Muscle of arm (tissue), 12 donors: Measurements from ENCODE around the gene NME4. TPM values are rescaled to one million over a fixed set of nuclear protein-coding genes. Genes with fewer than 3 reads are reported as not detected.
"Not testable (repeated sequence)": the region's sequence is repeated elsewhere in the genome, so short reads cannot be mapped to it uniquely, and the experiment has no call there.

Experiments
- DNase-seq: peaks from one replicate; pipeline ENCODE4 v3.0.0-alpha.2; 2013
- polyA plus RNA-seq, 12 donors: library from polyadenylated mRNA; unstranded; fragments of 120-200 nt; gene quantifications; one replicate each; pipeline ENCODE4 v1.2.1, GENCODE V29; 2013; ENCODE audit not compliant: insufficient read length in 12 of 12

Gene NME4
- polyA plus RNA-seq, 12 donors: 50.6 to 158 (median 70.1) TPM; not detected in 1

- DNase-seq: no peak
These were observed 4.5 kb upstream of the NME4 start for GRCh38 chr16:392450-393030.

- DNase-seq: no peak
These were observed 800 bp upstream of the NME4 start for GRCh38 chr16:396199-396598.

DNA sequence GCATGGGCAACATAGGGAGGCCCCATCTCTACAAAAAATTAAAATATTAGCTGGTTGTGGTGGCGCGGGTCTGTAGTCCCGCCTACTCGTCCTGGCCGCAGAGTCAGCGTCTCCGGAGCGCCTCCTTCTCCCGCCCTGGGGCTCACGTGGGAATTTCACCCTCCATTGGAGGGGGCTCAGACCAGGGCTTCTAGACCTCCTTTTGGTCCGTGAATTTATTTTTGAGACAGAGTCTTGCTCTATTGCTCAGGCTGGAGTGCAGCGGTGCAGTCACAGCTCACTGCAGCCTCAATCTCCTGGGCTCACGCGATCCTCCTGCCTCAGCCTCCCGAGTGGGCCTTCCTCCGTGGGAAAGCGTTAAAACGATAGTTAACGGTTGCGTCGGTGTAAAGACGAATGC is 394 bp upstream of the NME4 start:
- no peak for DNase-seq

DNA sequence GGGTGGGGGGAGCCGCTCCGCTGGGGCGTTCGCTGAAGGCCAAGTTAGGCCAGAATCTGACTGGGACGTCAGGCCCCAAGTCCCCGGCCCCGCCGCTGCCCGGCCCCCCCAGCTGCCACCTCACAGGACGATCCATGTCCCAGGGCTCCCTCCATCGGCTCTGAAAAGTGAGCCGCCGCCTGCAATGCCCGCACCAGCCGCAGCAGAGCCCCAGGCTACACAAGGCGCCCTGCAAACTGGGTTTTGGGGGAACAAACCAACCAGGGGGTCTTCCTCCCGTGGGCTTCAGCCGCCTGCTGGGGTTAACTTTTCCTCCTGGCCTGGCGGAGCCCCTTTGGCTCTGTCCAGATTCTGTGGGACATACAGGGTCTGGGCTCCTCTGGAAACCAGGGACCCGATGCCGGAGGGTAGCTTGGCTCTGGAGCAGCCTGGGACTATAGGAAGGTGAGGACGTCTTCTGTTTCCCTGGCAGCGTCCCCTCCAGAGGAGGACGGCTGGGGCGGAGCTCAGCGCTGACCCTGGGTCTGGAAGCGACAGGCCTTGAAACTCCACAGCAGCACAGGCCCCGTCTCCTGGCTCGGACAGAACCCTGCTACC is 835 bp downstream of the NME4 start:
- no peak for DNase-seq

DNA sequence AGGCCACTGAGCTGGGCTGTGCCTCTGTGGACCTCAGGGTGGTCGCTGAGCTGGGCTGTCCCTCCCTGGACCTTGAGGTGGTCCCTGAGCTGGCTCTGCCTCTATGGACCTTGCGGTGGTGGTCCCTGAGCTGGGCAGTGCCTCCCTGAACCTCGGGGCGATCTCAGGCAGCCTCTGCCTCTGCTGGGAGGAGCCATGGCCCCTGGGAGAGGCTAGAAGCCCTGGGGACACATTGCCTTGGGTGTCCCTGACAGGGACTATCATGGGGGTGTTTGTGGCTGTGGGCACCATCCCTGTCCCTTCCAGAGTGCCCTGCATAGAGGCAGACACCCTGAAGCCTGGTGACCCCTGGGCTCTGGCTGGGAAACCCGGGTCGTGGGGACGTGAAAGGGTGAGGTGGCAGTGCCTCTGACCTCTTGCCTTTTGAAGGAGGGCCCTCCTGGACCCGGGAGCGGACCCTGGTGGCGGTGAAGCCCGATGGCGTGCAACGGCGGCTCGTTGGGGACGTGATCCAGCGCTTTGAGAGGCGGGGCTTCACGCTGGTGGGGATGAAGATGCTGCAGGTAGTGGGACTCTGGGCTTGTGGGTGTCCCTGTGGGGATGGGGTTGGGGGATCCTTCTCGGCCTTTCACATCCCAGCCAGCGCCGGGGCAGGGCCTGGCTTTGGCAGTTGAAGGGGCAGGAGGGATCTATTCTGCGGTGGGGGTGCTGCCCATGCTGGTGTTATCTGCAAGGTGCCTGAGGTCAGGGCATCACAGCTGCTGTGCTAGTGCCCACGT is 1.8 kb downstream of the NME4 start:
- no peak for DNase-seq

DNA sequence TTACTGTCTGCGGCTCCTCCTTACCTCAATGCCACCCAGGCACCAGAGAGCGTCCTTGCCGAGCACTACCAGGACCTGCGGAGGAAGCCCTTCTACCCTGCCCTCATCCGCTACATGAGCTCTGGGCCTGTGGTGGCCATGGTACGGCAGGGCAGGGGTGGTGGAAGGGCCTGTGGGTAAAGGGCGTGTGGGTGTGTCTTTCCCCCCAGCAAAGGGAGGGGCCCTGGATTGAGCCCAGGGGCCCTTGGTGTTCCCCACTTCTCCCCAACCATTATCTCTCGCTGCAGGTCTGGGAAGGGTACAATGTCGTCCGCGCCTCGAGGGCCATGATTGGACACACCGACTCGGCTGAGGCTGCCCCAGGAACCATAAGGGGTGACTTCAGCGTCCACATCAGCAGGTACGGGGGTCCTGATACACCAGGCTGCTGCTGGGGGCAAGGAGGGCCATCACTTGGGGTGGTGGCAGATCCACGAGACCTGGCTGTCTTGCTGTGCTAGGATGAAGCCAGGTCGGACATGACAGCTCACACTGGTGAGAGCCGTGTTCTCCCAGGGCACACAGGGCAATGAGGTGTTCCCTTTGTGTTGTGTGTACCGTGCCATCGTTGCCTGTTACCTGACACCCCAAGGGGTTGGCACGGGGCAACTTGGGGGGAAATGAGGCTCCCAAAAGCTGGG is 2.5 kb downstream of the NME4 start:
- no peak for DNase-seq

DNA sequence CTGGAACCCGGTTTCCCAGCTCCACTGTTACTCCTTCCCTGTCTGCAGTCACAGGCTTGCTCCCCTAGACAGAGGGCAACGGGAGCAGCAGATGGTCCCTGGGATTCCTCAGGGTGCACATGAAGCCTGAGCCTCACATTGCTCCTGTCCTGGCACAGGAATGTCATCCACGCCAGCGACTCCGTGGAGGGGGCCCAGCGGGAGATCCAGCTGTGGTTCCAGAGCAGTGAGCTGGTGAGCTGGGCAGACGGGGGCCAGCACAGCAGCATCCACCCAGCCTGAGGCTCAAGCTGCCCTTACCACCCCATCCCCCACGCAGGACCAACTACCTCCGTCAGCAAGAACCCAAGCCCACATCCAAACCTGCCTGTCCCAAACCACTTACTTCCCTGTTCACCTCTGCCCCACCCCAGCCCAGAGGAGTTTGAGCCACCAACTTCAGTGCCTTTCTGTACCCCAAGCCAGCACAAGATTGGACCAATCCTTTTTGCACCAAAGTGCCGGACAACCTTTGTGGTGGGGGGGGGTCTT is 3.1 kb downstream of the NME4 start:
- no peak for DNase-seq

DNA sequence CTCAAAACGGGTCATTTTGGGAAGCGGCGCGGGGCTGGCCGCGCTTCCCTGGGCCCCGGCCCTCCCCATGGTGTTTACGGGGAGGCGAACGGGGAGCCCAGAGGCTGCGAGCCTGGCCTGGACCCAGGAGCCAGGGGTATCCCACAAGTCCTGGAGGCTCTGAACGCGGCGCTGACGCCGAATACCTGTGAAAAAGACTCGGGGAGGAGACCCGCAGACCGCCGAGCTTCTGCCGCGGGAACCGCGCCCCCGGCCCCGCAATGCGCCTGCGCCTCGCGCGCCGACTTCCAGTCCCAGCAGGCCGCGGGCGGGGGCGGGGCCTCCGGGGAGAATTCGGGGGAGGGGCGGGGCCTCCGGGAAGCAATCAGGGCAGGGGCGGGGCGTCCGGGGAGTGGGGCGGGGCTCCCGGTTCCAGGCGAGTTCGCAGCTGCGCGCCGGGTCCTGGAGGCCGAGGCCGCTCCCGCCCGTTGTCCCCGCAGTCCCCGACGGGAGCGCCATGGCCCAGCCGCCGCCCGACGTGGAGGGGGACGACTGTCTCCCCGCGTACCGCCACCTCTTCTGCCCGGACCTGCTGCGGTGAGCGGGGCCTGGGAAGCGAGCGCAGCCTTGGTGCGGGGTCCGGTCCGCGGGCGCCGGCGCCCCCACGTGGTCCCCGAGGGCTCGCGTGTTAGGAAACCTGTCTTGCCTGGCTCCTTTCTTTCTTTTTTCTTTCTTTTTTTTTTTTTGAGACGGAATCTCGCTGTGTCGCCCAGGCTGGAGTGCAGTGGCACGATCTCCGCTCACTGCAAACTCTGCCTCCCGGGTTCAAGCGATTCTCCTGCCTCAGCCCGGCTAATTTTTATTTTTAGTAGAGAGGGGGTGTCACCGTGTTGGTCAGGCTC is 4.7 kb downstream of the NME4 start, which contains the start of gene DECR2:
Gene DECR2 (plus strand): TSS at position 418 of the 881 bp plus-strand sequence. CDS start 79 bp downstream, at position 497.
- DNase-seq: peak; percentile 91

- no peak for DNase-seq
These were observed 8.0 kb downstream of the NME4 start for GRCh38 chr16:404971-405486.

DNA sequence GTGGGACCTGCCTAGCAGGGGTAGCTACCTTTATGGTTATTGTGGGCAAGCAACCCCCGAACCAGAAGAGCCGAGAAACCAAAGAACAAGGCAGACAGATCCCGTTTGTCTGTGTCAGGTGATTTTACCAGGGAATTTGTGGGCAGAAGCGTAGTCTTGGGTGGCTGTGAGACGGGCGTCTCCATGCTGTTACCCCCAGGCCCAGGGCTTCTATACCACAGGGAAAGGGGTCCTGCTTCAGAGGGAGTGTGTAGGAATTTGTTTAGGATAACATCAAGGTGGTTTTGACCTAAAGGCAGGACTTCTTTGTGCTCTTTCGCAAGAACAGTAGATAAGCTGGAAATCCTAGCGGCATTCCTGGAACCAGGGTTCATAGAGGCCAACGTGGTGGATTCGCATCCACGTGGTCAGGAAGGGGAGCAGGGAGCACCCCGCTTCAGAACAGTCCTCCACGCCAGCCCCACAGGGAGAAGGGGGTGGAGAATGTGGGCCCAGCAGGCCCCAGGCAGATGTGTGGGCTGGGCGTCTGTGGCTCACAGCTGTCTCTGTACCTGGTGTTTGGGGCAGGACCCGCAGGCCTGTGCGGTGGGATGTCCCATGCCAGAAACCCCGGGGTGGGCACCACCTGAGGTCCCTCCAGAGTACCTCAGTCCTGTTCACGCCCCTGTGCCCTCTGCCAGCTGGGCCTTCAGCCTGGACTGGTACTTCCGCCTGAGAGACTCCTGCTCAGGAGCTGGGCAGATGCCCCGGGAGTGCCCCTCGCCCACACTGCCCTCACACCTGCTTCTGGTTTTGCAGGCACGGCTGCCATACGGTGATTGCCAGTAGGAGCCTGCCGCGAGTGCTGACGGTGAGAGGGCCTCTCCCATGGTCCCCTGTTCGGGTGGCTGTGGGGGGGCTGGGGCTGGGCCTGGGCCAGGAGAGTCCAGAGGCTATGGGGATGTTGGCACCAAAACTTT is 8.8 kb downstream of the NME4 start:
- DNase-seq: no peak

DNA sequence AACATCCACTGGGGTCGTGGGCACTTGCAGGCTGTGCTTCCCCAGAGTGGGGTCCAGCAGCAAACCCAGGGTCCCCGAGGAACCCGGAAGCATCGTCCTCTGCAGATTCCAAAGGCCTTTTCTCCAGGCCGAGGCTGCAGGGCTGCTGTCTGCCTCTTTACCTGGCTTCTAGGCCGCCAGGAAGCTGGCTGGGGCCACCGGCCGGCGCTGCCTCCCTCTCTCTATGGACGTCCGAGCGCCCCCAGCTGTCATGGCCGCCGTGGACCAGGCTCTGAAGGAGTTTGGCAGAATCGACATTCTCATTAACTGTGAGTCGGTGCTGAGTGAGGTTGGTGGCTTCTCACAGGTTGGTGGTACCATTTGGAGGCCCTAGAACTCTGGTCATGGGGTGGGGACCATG is 10.3 kb downstream of the NME4 start:
- no peak for DNase-seq

- no peak for DNase-seq
These were observed 13.6 kb downstream of the NME4 start for GRCh38 chr16:410516-411178.

DNA sequence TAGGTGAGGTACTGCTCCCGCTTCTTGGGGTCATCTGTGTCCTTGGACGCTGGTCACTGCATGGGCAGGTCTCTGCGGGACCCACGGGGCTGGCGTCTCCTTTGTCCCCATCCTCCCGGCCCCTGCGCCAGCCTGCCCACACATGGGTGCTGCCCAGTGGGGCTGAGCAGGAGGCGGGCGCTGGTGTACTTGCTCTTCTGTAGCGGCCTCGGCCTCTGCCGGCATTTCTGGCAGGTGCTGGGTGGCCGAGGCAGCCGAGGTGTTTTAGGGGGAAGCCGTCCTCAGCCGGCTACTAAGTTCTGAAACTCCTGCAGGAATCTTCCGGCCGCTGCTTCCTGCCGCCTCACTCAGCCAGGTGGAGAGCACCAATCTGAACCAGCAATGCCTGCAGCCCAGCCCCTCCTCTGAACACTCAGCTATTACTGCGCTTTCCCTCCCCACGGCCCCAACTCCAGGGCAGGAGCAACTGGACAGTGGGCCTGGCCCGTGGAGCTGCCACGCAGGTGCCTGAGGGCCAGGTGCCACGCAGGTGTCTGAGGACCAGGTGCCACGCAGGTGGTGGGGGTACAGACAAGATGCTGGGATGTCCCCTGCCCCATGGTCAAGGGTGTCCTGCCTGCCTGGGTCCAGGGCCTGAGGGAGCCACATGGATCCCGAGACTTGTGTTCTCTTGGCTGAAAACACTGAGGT is 14.7 kb downstream of the NME4 start:
- no peak for DNase-seq

- no peak for DNase-seq
These were observed 17.6 kb downstream of the NME4 start for GRCh38 chr16:414395-415169.

DNA sequence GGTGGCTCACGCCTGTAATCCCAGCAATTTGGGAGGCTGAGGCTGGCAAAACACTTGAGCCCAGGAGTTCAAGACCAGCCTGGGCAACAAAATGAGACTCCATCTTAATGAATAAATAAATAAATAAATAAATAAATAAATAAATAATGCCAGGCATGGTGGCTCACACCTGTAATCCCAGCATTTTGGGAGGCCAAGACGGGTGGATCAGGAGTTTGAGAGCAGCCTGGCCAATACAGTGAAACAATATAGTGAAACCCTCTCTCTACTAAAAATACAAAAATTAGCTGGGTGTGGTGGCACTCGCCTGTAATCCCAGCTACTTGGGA is 18.1 kb downstream of the NME4 start:
- not testable (repeated sequence) for DNase-seq

DNA sequence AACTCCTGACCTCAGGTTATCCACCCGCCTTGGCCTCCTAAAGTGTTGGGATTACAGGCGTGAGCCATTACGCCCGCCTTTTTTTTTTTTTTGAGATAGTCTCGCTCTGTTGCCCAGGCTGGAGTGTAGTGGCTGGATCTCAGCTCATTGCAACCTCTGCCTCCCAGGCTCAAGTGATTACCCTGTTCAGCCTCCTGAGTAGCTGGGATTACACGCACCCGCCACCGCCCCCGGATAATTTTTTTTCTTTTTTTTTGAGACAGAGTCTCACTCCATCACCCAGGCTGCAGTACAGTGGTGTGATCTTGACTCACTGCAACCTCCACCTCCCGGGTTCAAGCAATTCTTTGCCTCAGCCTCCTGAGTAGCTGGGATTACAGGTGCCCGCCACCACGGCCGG is 25.2 kb downstream of the NME4 start:
- not testable (repeated sequence) for DNase-seq

- DNase-seq: no peak
These were observed 27.1 kb downstream of the NME4 start for GRCh38 chr16:424033-424622.
